A673 (cell line): ENCODE data around the gene CARD11. TPM values are rescaled to one million over a fixed set of nuclear protein-coding genes. Genes with fewer than 3 reads are reported as not detected.

ENCODE experiments used
- BruUV-seq: library from RNA; stranded (reverse); fragments of 400-500 nt; replicated peaks from 2 replicates; lab custom pipeline; 2021; lab: Mats Ljungman, UMichigan
- CTCF ChIA-PET: fragments of 300-600 bp; sonication (Branson Sonifier 250); formaldehyde crosslinking; loops from one replicate; lab custom pipeline; 2022; ENCODE audit warnings: antibody characterized with exemption; lab: Charles Lee
- POLR2A ChIA-PET: fragments of 300-600 bp; sonication (Branson Sonifier 250); formaldehyde crosslinking; loops from one replicate; lab custom pipeline; 2022; ENCODE audit warnings: antibody characterized with exemption; ENCODE audit not compliant: low non-redundant PET; lab: Charles Lee
- DNase-seq: peaks from one replicate; pipeline ENCODE4 v3.0.0-alpha.2; 2015; ENCODE audit warnings: low spot score
- H3K27ac ChIP-seq: fragments of 200-600 bp; sonication (generic); 2 replicates; pipeline ENCODE4 v1.5.1; 2016; ENCODE audit warnings: mixed run types, low read depth, mild to moderate bottlenecking, mixed read lengths, antibody characterized with exemption, low read length; ENCODE audit not compliant: poor library complexity, severe bottlenecking
- H3K27me3 ChIP-seq: fragments of 200-600 bp; sonication (generic); replicated peaks from 2 replicates; pipeline ENCODE4 v1.6.1; 2017; ENCODE audit warnings: mixed run types, low read depth, mild to moderate bottlenecking, mixed read lengths, antibody characterized with exemption, low read length; ENCODE audit not compliant: insufficient read depth, poor library complexity
- H3K36me3 ChIP-seq: fragments of 200-600 bp; sonication (generic); 2 replicates; pipeline ENCODE4 v1.6.1; 2016; ENCODE audit warnings: mixed run types, mild to moderate bottlenecking, mixed read lengths, antibody characterized with exemption, low read length; ENCODE audit not compliant: insufficient read depth, poor library complexity, severe bottlenecking
- H3K4me1 ChIP-seq: fragments of 200-600 bp; sonication (generic); 2 replicates; pipeline ENCODE4 v1.6.1; 2017; ENCODE audit warnings: mixed run types, mild to moderate bottlenecking, mixed read lengths, antibody characterized with exemption, low read length; ENCODE audit not compliant: insufficient read depth, poor library complexity, severe bottlenecking
- H3K4me3 ChIP-seq: fragments of 200-600 bp; sonication (generic); 2 replicates; pipeline ENCODE4 v1.5.1; 2016; ENCODE audit warnings: low read depth, mixed run types, mild to moderate bottlenecking, mixed read lengths, low read length; ENCODE audit not compliant: poor library complexity, severe bottlenecking
- H3K9me3 ChIP-seq: fragments of 200-600 bp; sonication (generic); 2 replicates; pipeline ENCODE4 v1.6.1; 2016; ENCODE audit warnings: mixed run types, low read depth, mild to moderate bottlenecking, mixed read lengths, antibody characterized with exemption, low read length; ENCODE audit not compliant: poor library complexity, severe bottlenecking
- CTCF ChIP-seq: fragments of 300-800, 200-600 bp; sonication (generic); conservative IDR thresholded peaks from 2 replicates; pipeline ENCODE4 v1.5.1; 2017; ENCODE audit warnings: low read depth, mild to moderate bottlenecking, antibody characterized with exemption, low read length, moderate library complexity, mixed read lengths
- EZH2 ChIP-seq: fragments of 200-600 bp; sonication (generic); IDR thresholded peaks from 2 replicates; pipeline ENCODE4 v1.6.1; 2017; ENCODE audit warnings: borderline replicate concordance, low read depth, mild to moderate bottlenecking, mixed read lengths, antibody characterized with exemption, low read length; ENCODE audit not compliant: poor library complexity, severe bottlenecking
- intact Hi-C: fragments of 100-400 bp; cut with micrococcal nuclease; formaldehyde crosslinking; loops from one replicate; pipeline ENCODE4 v1.10.0; 2022; ENCODE audit not compliant: unreplicated experiment
- total RNA-seq: library from RNA; stranded (reverse); gene quantifications from 2 replicates; pipeline ENCODE4 v1.2.3, GENCODE V29; 2021

The CARD11 gene
- total RNA-seq, 1 experiment from 2014 or later = 1.8 TPM

DNA sequence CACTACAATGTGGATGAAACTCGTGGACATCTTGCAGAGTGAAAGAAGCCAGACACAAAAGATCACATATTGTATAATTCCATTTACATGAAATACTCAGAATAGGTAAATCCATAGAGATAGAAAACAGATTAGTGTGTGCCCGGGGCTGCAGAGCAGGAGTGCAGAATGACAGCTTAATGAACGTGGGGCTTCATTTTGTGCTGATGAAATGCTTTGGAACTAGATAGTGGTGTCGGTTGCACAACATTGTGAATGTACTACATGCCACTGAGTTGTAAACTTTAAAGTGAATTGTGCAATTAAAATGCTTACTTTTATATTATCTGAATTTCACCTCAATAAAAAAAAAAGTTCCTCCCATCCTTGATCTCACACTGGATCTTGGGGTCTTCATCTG is 31.8 kb upstream of the CARD11 start:
- Histone ChIP-seq H3K36me3 (no peaks in the 10 kb centered on the region), H3K9me3 (no peaks in the 10 kb centered on the region), H3K4me1 (no peaks in the 10 kb centered on the region), H3K27ac (no peak overlapping the region), H3K27me3 (no peaks in the 10 kb centered on the region), H3K4me3 (no peak overlapping the region)
- ChIA-PET CTCF (no interaction called here), POLR2A (no interaction called here)
- intact Hi-C loops = no loop called here
- no TSS peak for BruUV-seq
- TF ChIP-seq CTCF (no peak), EZH2 (no peak)
- no peak for DNase-seq

DNA sequence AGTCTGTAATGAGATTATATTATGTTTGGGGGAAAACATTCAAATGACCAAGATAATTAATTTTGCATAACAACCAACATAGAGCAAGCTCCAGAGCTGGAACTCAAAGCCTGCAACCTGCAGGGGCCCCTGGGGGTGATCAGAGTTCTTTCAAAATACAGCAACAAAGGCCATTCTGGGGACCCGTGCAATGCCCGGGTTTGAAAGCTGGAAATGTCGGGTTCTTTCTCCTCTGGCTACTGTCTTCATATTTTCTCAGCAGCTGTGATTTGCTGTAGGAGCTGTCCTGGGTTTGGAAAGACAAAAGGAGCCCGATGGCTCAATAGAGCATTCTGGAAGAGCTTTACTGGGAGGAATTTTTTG is 30.8 kb upstream of the CARD11 start:
- Histone ChIP-seq H3K4me3 (no peak overlapping the region), H3K9me3 (no peaks in the 10 kb centered on the region), H3K27ac (no peak overlapping the region), H3K4me1 (no peaks in the 10 kb centered on the region), H3K27me3 (no peaks in the 10 kb centered on the region), H3K36me3 (no peaks in the 10 kb centered on the region)
- TF ChIP-seq CTCF = no peak
- POLR2A ChIA-PET = no interaction called here
- CTCF ChIA-PET = no interaction called here
- no TSS peak for BruUV-seq
- intact Hi-C loops = no loop called here
- no peak for DNase-seq

GRCh38 chr7:3073763-3074458 is 30.2 kb upstream of the CARD11 start:
- Histone ChIP-seq H3K9me3 (no peaks in the 10 kb centered on the region), H3K27ac (no peak overlapping the region), H3K36me3 (no peaks in the 10 kb centered on the region), H3K4me3 (no peak overlapping the region), H3K27me3 (no peaks in the 10 kb centered on the region), H3K4me1 (no peaks in the 10 kb centered on the region)
- ChIA-PET CTCF (no interaction called here), POLR2A (no interaction called here)
- no peak for DNase-seq
- intact Hi-C loops = no loop called here
- TF ChIP-seq CTCF (no peak), EZH2 (no peak)
- BruUV-seq = no TSS peak
